ENCODE measurements around the gene PTGR2.
"Not testable (repeated sequence)": the region's sequence is repeated elsewhere in the genome, so short reads cannot be mapped to it uniquely, and the experiment has no call there.

Gene PTGR2

GRCh38 chr14:73851567-73852382, at the start of gene PTGR2:
Gene PTGR2, plus strand, starts transcription at chr14:73851831. Its CDS starts 7,032 bp downstream, at chr14:73858863.
- peak within 1 kb of the TSS; percentile 51 to 96 (median 88) for H3K27ac ChIP-seq

GRCh38 chr14:73802431-73803188, 49.0 kb upstream of the PTGR2 start:
- peak overlapping the region in 20 of 21 experiments; percentile 14 to 84 (median 66) for H3K27ac ChIP-seq
- no peak overlapping the region for H3K4me3 ChIP-seq

More at GRCh38 chr14:73851567-73852382, at the start of gene PTGR2:
- peak within 1 kb of the TSS; percentile 49 to 68 (median 55) for H3K4me3 ChIP-seq

- Histone ChIP-seq H3K27ac (no peak overlapping the region), H3K4me3 (no peak overlapping the region)
Measured at GRCh38 chr14:73804636-73805035, 47.0 kb upstream of the PTGR2 start.

- H3K27ac ChIP-seq = no peak overlapping the region
Measured at GRCh38 chr14:73807457-73807856, 44.2 kb upstream of the PTGR2 start.

GRCh38 chr14:73809391-73809790, 42.2 kb upstream of the PTGR2 start:
- Histone ChIP-seq H3K27ac (no peak overlapping the region), H3K4me3 (no peak overlapping the region)

More at GRCh38 chr14:73807457-73807856, 44.2 kb upstream of the PTGR2 start:
- H3K4me3 ChIP-seq = no peak overlapping the region

GRCh38 chr14:73810478-73811163, 41.0 kb upstream of the PTGR2 start:
- no peak overlapping the region for H3K4me3 ChIP-seq
- no peak overlapping the region for H3K27ac ChIP-seq

GRCh38 chr14:73811164-73811503, 40.5 kb upstream of the PTGR2 start:
- Histone ChIP-seq H3K27ac (no peak overlapping the region), H3K4me3 (no peak overlapping the region)

- Histone ChIP-seq H3K4me3 (no peak overlapping the region), H3K27ac (no peak overlapping the region)
Measured at GRCh38 chr14:73814153-73814552, 37.5 kb upstream of the PTGR2 start.

GRCh38 chr14:73815849-73816248, 35.8 kb upstream of the PTGR2 start:
- Histone ChIP-seq H3K4me3 (no peak overlapping the region), H3K27ac (no peak overlapping the region)

GRCh38 chr14:73816393-73816816, 35.2 kb upstream of the PTGR2 start:
- Histone ChIP-seq H3K27ac (no peak overlapping the region), H3K4me3 (no peak overlapping the region)

GRCh38 chr14:73817020-73817655, 34.5 kb upstream of the PTGR2 start:
- Histone ChIP-seq H3K27ac (no peak overlapping the region), H3K4me3 (no peak overlapping the region)

- no peak overlapping the region for H3K27ac ChIP-seq
- no peak overlapping the region for H3K4me3 ChIP-seq
Measured at GRCh38 chr14:73818821-73819220, 32.8 kb upstream of the PTGR2 start.

- Histone ChIP-seq H3K4me3 (no peak overlapping the region), H3K27ac (no peak overlapping the region)
Measured at GRCh38 chr14:73820631-73821030, 31.0 kb upstream of the PTGR2 start.

- no peak overlapping the region for H3K4me3 ChIP-seq
- H3K27ac ChIP-seq = peak overlapping the region in 1 of 21 experiments; percentile 54
Measured at GRCh38 chr14:73823339-73823885, 28.2 kb upstream of the PTGR2 start.

GRCh38 chr14:73824127-73824526, 27.5 kb upstream of the PTGR2 start:
- no peak overlapping the region for H3K4me3 ChIP-seq

GRCh38 chr14:73824536-73824935, 27.1 kb upstream of the PTGR2 start:
- H3K4me3 ChIP-seq = no peak overlapping the region
- no peak overlapping the region for H3K27ac ChIP-seq

More at GRCh38 chr14:73824127-73824526, 27.5 kb upstream of the PTGR2 start:
- peak overlapping the region in 1 of 21 experiments; percentile 54 for H3K27ac ChIP-seq

GRCh38 chr14:73825551-73826188, 26.0 kb upstream of the PTGR2 start:
- Histone ChIP-seq H3K4me3 (no peak overlapping the region), H3K27ac (no peak overlapping the region)

GRCh38 chr14:73827190-73827589, 24.4 kb upstream of the PTGR2 start:
- H3K4me3 ChIP-seq, H3K27ac ChIP-seq: not testable (repeated sequence)

GRCh38 chr14:73829071-73829470, 22.6 kb upstream of the PTGR2 start:
- peak overlapping the region in 2 of 21 experiments; percentile 4 to 7 for H3K27ac ChIP-seq
- H3K4me3 ChIP-seq = no peak overlapping the region
